Measurements from ENCODE around the gene FAM209B. TPM values are rescaled to one million over a fixed set of nuclear protein-coding genes. Genes with fewer than 3 reads are reported as not detected.

FAM209B gene
- total and polyA plus RNA-seq, 9 of the 15 experiments (the other 6 are each of a cell fraction or from before 2014, with no cell fraction given) = 0.34 to 0.40 (median 0.36) TPM; not detected in 6

GRCh38 chr20:56517211-56517610 is 15.8 kb upstream of the FAM209B start (continued):
- no peak for TF ChIP-seq ZNF449 (CRISPR knock-in tag; IDR thresholded peaks at IDR 0.05)

- 93% methylated on average over 7 of the region's 8 CpGs for WGBS (ENCODE audit: insufficient coverage, low coverage, missing lambda C conversion rate)
- in situ Hi-C loops (cut with MboI) = no loop called here
These were observed 15.4 kb upstream of the FAM209B start for GRCh38 chr20:56517641-56518040.

More at GRCh38 chr20:56517641-56518040, 15.4 kb upstream of the FAM209B start:
- H3K9ac ChIP-seq (ENCODE audit: insufficient read depth in 1 of 2, low read depth in 2 of 2, low read length in 2 of 2) = no peak overlapping the region
- peaks cover 59% of the 10 kb centered on the region; the same call in 2 of the 3 replicates for H3K36me3 ChIP-seq (ENCODE audit: control insufficient read depth, insufficient read depth, low read length)
- 0 out of 2 replicates have a peak, but pooled peaks cover 2% of the 10 kb centered on the region for H3K9me3 ChIP-seq (replicated peaks; ENCODE audit: control insufficient read depth, insufficient read depth, low read depth, low read length)
- H2AFZ ChIP-seq (ENCODE audit: low read depth, low read length) = no peak overlapping the region
- H3K27ac ChIP-seq (ENCODE audit: extremely low read depth, low read depth, low read length) = no peak overlapping the region
- H3K27me3 ChIP-seq (ENCODE audit: control insufficient read depth in 2 of 2, insufficient read depth in 2 of 2, low read length in 2 of 2) = no peaks in the 10 kb centered on the region
- CTCF ChIA-PET (ENCODE audit: low intra/inter-chr PET ratio) = no interaction called here
- POLR2A ChIA-PET = interaction anchor here (0.6 kb wide), 1 partner anchor 58 kb away, joined by 3 read pairs; no protein-coding TSS in a partner anchor
- intact Hi-C loops (cut with micrococcal nuclease) = no loop called here
- no peak overlapping the region for H3K4me2 ChIP-seq (ENCODE audit: insufficient read depth, low read length)
- DNase-seq (ENCODE audit: extremely low read depth in 1 of 4, low spot score in 3 of 4) = no peak
- H3K4me3 ChIP-seq = no peak overlapping the region
- TF ChIP-seq MCM5 (IDR thresholded peaks at IDR 0.05; ENCODE audit: low read depth) = no peak
- TF ChIP-seq ZNF395 (CRISPR knock-in tag; IDR thresholded peaks at IDR 0.05) = no peak
- no peaks in the 10 kb centered on the region; a peak in 1 of 5 replicates for H3K4me1 ChIP-seq (replicated peaks in 1 of 2; ENCODE audit: control insufficient read depth in 2 of 2, insufficient read depth in 2 of 2, low read length in 2 of 2)
- ATAC-seq = no peak
- peaks cover 4% of the 10 kb centered on the region for H3K9me1 ChIP-seq (ENCODE audit: control insufficient read depth, insufficient read depth, low read length)
- H3K79me2 ChIP-seq (ENCODE audit: control insufficient read depth, insufficient read depth, low read length) = no peaks in the 10 kb centered on the region
- no TSS peak for BruUV-seq (replicated peaks)
- no peaks in the 10 kb centered on the region; the same call in 1 of the 2 replicates for H4K20me1 ChIP-seq (replicated peaks; ENCODE audit: control insufficient read depth, insufficient read depth, low read length)
- no peak for FAIRE-seq

Measured in K562 (cell line).